ENCODE results near the gene DOCK6.

Gene DOCK6

DNA sequence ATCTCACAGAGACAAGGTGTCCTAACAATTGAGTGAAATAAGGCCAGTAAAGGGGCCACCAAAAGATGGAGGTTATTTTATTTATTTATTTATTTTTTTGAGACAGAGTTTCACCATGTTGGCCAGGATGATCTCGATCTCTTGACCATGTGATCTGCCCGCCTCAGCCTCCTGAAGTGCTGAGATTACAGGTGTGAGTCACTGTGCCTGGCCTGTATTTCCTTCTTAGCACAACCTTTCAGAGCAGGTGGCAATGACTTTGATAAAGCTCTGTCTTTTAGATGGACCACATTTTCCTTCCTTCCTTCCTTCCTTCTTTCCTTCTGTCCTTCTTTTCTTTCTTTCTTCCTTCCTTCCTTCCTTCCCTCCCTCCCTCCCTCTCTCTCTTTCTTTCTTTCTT lies 11.0 kb upstream of the DOCK6 start:
- no peak for DNase-seq

DNA sequence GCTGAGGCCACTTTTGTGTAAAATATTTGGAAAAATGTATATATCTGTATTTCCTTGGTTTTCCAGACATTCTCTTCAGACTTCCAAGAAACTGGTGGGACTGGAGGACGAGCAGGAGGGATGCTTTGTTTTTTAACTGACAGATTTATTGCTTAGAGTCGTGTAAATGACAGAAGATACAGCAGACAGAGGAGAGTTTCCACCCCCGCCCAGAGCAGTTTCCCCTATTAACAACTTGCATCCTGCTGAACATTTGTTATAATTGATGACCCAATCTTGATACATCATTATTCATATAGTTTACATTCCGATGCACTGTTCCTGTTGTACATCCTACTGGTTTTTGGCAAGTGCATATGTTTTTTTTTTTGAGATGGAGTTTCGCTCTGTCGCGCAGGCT lies 7.1 kb upstream of the DOCK6 start:
- no peak for DNase-seq

DNA sequence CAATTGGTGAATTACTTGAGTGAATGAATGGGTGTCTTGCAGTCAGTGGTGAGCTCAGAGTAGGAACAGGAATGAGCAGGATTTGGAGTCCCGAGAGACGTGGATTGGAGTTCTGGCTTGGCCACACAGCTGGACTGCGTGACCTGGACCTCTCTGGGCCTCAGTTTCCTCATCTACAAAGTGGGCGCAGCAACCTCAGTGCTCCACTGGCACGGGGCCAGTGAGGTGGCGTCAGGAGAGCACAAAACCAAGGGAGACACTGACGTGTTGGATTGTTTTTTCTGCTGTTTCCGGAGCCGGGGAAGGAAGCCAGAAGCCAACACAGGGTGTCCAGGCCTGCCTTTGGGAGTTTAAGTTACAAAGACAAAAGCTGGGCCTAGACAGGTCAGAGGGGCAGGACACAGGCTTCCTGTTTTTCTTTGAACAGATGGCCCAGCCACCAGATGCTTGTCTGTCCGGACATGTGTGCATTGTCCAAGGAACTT lies 6.5 kb upstream of the DOCK6 start:
- no peak for DNase-seq

DNA sequence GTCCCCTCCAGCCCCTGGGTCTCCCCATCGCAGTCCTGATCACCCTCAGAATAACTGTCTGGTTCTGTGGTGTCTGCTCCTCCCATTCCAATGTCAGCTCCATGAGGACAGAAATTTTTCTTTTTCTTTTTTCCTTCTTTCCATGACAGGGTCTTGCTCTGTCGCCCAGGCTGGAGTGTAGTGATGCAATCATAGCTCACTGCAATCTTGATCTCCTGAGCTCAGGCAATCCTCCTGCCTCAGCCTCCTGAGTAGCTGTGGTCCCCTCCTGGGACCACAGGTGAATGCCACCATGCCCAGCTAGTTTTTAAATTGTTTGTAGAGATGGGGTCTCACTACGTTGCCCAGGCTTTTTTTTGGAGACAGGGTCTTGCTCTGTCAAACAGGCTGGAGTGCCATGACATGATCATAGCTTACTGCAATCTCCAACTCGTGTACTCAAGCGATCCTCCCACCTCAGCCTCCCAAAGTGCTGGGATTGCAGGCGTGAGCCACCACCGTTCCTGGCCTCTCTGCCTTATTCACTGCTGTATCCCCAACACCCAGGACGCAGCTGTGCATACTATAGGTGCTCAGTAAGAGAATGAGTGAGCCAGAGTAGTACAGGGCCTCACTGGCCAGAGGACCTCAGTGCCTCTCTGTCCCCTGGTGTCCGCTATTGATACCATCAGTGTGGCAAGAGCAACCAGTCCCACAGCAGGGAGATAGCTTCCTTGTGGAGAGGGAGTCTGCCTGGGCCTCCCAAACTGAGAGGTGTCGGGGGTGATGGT lies 5.2 kb upstream of the DOCK6 start:
- no peak for DNase-seq

DNA sequence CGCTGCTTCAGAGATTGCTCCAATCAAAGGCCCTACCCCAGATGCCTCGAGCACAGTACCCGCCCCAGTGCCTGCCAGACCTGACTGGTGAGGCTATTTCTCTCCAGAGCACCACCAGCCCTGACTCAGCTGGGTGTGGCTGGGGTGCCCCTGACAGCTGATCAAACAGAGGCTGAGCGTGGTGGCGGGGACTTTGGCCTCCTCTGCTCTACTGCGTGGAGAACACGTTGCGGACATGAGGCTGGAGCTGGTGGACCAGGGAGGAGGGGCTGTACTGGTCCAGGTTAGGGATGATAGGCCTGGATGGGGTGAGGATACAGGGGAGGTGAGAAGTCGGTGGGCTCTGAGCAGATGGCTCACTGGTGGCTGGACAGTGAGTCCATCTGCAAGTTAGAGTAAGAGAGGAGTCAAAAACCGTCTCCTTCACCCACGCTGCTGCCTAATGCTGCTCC lies 3.5 kb upstream of the DOCK6 start:
- no peak for DNase-seq

DNA sequence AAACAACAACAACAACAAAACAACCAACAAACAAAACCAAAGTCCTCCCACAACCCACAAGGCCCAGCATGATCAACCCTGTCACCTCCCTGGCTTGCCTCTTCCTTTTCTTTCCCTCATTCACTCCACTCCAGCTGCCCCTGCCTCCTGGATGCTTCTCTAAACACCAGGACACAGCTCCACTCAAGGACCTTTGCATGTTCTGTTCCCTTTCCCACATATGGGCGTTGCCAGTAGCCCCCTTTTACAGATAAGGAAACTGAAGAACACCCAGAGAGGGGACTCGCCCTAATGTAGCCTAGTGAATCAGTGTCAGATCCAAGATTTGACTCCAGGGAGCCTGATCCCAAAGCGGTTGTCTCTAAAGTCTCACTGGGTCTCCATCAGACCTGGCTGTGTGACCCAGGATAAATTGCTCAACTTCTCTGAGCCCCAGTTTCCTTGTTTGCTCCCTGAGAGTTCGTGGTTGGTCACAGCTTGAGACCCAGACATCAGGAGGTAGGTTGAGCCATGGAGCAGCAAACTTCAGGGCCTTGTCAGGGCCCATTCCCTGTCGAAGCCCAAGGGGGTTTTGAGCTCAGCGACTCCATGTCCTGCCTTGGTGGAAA lies 3.0 kb upstream of the DOCK6 start:
- DNase-seq: no peak

DNA sequence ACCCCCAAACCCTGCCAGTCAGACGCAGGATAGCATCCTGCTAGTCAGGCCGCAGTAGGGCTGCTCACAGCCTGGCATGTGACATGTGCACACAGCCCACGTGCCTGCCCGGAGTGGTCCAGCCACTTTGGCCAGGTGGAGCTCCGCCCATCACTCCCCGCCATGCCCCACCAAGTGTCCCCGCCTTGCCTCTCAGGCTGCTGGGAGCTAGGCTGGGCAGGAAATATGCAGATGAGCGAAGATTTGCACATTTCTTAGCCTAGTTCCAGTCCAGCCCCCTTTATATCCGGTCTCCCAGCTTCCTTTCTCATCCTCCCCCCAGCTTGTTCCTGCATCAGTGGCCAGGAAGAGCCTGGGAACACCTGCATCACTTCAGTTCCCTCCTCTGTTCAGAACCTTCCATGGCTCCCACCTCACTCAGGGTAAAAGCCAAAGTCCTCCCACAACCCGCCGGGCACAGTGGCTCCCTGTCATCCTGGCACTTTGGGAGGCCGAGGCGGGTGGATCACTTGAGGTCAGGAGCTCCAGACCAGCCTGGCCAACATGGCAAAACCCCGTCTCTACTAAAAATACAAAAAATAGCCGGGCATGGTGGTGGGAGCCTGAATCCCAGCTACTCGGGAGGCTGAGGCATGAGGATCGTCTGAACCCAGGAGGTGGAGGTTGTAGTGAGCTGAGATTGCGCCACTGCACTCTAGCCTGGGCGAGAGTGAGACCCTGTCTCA lies 2.3 kb upstream of the DOCK6 start:
- DNase-seq: no peak

DNA sequence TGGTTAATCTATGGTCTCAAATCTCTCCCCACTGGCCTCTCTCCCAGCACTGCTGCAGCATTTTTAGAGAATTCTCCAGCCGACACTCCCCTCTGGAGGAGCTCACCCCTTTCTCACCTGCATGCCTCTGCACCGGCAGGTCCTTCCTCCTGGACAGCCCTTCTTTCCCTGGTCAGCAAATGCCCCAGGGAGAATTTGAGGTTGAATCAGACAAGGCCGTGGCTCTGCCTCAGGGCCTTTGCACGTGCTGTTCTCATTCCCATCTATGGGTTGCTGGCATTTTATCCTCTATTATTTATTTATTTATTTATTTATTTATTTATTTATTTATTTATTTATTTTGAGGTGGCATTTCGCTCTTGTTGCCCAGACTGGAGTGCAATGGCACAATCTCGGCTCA lies 1.4 kb upstream of the DOCK6 start:
- no peak for DNase-seq

DNA sequence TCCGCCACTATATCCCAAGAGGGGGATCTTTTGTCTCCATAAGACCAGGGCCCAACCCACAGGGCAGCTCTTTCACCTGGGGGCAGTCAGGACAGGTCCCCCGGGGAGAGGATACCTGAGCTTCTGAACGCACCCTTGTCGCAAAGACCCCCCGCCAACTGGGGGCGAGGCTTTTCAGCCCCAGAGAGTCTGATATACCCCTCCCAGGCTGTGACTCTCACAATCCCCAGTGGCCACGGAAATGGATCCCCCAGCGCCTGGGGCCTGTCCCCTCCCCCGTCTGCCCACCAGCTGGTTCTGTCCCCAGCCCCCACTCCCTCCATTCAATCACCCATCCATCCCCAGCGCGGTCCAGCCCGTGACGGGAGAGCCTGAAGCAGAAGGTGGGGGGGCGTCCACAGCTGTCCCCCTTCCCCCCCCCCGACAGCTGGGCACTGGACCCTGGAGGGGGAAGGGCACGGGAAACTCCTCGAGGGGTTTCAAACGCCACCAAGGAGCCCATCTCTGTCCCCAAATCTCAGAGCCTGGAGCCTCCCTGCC lies 823 bp downstream of the DOCK6 start:
- DNase-seq: no peak

DNA sequence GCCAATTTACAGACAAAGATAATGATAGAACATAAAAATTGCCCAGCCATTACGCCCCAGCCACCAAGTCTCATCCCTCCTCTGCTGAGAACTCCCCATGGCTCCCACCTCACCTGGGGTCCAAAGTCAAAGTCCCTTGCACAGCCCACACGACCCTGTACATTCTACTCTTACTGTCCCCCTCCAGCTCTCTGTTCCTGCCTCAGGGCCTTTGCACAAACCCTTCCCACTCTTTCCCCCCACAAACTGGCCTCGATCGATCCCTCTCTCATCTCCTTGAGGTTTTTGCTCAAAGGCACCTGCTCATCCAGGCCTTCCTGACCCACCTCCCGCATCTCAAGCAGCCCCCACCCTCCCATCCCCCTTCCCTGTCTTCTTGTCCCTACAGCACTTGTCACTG lies 1.3 kb downstream of the DOCK6 start:
- DNase-seq: no peak

DNA sequence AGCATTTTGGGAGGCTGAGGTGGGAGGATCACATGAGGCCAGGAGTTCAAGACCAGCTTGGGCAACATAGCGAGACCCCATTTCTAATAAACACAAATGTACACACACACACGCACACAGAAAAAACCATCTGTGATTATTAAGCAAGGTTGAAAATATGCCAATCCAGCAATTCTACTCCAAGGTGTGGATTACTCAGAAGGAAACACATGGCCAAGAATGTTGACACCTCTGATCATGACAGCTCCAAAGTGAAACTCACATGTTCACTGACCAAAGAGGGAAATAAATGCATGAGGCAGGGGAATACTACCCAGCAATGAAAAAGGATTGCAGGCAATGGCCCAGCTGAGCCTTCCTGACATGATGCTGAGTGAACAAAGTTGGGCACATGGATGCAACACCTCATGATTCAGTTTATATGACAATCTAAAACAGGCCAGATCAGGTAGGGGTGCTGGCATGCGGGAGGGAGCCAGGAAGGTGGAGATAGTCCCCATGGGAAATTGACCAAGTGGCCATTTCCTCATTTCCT lies 4.4 kb downstream of the DOCK6 start:
- DNase-seq: no peak

DNA sequence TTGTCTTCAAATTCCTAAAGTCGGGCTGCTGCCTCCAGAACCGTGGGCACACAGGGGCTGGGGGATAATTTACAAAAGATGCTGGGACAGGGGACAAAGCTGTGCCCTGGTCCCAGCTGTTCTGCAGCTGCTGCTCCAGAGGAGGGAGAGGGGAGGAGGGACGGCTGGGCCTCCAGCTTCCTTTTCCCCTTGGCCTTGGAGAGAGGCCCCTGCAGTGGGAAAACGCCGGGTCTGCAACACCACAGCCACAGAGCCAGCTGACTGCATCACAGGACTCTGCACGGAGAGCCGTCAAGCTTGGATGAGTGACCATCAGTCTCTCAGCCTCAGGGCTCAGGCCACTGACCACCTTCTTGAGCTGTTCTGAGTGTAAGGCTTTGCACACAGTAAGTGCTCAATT lies 6.1 kb downstream of the DOCK6 start:
- no peak for DNase-seq

DNA sequence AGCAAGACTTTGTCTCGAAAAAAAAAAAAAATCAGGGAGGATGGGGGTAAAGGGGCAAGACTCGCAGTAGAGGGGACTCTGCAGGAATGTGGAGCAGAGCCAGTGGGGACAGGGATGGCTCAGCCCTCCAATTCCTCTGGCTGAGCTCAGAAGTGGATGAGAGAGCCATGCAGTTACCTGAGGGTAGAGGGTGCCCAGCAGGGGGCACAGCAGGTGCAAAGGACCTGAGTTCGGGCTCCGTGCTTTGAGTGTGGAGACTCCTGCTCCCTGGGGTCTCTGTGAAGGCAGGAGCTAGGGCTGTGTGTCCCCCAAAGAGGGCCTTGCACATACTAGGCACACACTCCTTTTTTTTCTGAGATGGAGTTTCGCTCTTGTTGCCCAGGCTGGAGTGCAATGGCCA lies 7.7 kb downstream of the DOCK6 start:
- no peak for DNase-seq

DNA sequence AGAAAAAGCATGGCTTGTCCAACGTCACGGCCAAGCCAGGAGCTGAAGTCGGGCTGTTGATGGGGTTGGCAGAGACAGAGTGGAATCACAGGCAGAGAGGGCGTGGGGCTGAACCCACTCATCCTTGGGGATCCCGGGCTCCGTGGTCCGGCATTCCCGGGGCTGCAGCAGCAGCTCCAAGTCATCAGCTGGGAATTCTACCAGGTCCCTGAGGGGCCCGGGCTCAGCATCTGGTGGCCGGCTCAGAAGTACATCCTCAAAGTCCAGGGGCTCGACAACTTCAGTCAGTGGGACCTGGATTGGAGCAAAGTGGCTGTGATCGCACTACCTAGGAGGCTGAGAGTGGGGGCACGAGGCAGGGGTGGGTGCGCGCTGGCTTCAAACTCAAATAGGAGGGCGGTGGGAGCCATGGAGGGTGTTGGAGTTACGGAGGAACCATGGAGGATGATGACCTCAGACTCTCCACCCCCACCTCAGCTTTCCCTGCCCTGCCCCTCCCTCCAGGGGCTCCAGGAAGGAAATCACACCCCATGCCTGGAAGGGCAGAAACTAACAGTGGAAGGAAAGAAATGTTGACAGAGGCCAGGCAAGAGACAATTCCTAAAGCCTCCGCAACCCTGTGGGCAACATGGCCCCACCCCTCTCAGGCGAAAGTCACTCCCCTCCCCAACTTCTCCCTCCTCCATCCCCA lies 9.5 kb downstream of the DOCK6 start:
- no peak for DNase-seq

DNA sequence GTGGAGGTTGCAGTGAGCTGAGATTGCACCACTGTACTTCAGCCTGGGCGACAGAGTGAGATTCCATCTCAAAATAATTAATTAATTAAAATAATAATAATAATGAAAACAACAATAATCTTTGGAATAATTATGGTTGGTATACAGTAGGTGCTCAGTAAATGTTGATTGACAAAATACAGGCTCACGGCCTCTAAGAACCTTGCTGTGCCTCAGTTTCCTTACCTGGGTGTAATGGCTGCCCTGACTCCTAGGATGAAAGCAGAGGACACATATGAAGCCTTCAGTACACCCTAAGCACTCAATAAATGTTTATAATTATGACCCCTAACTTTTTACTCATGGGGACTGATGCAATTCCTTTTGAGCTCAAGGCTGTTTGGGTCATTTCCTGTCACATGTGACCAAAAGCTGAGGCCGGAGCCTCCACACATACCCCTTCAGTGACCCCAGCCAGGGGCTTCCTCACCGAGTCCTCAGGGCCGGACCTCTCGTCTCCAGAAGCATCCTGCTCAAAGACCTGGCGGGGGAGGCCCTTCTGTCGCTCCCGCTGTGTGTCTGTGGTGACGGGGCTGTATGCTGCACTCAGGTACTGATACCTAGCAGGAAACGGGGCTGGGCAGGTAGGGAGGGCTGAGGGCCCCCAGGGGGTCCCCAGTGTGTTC lies 10.5 kb downstream of the DOCK6 start:
- no peak for DNase-seq

DNA sequence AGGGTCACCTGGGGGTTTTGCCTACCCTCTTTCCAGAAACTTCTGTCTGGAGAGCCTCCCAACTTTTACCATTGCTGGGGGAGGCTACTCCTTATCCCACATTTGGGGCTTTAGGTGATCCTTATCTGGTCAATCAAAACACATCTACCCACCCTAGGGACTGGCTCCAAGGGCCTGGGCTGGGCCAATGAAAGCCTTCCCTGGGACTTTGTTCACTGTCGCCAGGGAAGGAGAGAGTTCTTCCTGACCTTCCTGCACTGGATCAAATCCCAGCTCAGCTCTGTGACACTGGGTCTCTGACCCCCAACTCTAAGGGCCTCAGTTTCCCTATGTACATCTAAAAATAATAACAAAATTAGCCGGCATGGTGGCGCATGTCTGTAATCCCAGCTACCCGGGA lies 11.1 kb downstream of the DOCK6 start:
- DNase-seq: no peak

DNA sequence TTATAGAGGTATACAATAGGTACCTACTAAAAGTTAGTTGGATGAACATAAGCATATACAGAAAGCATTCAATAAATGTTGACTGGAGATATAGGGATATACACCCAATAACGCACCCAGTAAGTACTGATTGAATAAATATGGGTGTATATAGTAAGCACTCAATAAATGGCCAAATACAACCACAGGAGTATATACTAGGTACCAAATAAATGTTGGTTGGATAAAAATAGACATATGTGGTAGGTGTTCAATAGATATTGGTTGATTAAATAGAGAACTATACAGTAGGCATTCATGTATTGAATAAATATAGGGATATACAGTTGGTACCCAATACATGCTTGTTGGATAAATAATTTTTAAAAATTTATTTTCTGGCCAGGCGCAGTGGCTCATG lies 13.5 kb downstream of the DOCK6 start:
- DNase-seq: no peak

DNA sequence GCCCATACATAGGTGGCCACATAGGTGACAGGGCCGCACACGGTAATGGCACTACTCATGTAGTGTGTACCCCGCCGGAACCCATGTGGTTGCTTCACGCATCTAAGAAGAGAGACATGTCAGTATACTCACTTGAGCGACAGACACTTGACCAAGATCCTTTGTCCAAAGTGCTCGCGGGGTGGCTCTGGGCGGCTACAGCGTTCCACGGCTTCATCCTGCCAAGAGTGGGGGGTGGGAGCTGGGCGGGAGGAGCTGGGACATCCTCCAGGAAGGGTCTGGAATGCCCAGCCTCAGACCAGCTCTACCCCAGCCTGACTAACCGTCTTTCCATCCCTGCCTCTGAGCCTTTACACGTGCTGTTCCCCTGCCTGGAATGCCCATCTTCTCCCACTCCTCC lies 14.4 kb downstream of the DOCK6 start:
- DNase-seq: no peak

DNA sequence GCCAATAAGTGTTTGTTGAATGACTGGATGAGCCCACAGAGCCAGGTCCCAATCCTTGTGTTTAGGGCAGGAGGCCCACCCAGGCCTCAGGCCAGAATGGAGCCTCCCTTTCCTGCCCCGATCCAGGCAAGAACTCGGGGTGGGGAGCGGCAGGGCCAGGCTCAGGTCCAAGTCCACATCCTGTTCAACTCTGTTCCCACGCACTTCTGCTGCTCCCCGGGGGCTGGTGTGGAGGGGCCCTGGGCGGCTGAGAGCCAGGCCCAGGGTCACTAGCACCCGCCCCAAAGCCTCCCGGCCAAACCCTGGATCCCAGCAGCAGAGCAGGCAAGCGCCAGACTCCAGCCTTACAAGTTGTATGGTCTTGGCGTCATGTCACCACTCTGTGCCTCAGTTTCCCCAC lies 14.9 kb downstream of the DOCK6 start:
- DNase-seq: no peak

DNA sequence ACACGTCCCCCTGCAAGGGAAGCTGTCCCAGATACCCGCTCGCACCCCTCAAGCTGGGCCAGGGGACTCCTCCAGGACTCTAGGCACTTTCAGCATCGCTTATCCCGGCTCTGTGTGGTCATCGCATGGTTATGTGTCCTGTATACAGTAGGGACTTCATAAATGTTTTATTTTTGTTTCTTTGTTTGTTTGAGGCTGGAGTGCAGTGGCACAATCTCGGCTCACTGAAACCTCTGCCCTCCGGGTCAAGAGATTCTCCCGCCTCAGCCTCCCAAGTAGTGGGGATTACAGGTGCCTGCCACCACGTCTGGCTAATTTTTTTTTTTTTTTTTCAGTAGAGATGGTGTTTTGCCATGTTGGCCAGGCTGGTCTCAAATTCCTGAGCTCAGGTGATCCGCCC lies 15.4 kb downstream of the DOCK6 start:
- DNase-seq: no peak

DNA sequence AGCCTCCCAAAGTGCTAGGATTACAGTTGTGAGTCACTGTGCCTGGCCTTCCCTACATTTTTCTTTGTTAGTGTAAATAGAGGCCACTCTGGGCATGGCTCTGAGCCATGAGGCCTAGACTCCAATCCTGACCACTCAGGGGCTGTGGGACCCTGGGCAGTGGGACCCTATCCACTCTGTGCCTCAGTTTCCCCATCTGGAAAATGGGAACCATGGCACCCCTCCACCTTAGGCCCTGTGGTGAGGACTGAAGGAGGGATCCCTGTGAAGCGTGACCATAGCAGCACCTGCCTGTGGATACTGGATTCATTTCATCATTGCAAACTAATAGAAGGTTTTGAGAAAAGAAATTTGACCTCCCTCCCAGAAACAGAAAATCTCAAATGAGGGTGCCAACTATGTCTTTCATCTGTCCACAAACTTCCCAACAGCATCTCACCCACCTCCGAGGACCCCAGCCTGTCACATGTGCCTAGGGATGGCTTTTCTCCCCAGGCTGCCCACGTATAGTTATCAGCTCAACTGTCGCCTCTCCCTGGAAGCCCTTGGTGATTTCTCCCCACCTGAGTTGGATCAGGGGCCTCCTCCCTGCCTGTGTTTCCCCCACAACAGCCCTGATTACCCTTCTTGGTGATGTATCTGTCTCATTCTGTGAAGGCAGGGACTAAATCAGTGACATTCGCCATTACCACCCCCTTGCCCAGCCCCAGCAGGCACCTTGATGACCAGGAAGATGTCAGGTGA lies 17.3 kb downstream of the DOCK6 start:
- DNase-seq: no peak

DNA sequence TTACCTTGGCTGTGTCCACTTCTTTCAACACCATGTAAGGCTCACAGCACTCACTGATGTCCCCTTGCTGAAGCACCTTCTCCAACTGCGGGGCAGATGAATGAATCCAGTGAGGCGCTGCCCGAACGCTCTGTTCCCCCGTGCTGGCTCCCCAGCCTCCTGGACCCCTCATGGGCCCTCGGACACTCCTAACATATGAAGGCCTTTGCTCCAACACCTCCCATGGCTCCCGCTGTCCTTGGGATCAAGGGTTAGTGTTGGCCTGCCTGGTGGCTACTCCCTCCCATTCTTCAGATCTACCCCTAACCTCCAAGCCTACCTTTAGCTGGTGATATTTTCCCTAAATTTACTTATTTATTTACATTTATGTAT lies 18.5 kb downstream of the DOCK6 start:
- DNase-seq: no peak

Measured in T-helper 1 cell (primary cell).